ENCODE measurements around the gene GNLY. TPM values are rescaled to one million over a fixed set of nuclear protein-coding genes. Genes with fewer than 3 reads are reported as not detected.

GNLY gene
- not detected for total RNA-seq

- H3K4me1 ChIP-seq (ENCODE audit: control insufficient read depth in 3 of 3, insufficient read depth in 3 of 3, low read length in 3 of 3), result no peaks in the 10 kb centered on the region
- H3K9me3 ChIP-seq (ENCODE audit: control insufficient read depth in 3 of 3, low read length in 3 of 3), result no peaks in the 10 kb centered on the region
- H3K36me3 ChIP-seq (ENCODE audit: control insufficient read depth in 3 of 3, insufficient read depth in 3 of 3, low read length in 3 of 3), result no peaks in the 10 kb centered on the region
- no peak within 1 kb of the TSS for H3K27ac ChIP-seq (ENCODE audit: low read depth, low read length)
- H3K9ac ChIP-seq (ENCODE audit: low read depth in 1 of 3, low read length in 3 of 3), result no peak within 1 kb of the TSS
- H3K4me3 ChIP-seq (ENCODE audit: low read length in 3 of 3), result no peak within 1 kb of the TSS
- no peaks in the 10 kb centered on the region for H3K27me3 ChIP-seq (ENCODE audit: control insufficient read depth in 3 of 3, insufficient read depth in 3 of 3, low read length in 3 of 3)
Measured at GRCh38 chr2:85694052-85695025, at the start of gene GNLY. TSS of gene GNLY (plus strand) at chr2:85694358. CDS start at chr2:85694419, 61 bp downstream.

DNA sequence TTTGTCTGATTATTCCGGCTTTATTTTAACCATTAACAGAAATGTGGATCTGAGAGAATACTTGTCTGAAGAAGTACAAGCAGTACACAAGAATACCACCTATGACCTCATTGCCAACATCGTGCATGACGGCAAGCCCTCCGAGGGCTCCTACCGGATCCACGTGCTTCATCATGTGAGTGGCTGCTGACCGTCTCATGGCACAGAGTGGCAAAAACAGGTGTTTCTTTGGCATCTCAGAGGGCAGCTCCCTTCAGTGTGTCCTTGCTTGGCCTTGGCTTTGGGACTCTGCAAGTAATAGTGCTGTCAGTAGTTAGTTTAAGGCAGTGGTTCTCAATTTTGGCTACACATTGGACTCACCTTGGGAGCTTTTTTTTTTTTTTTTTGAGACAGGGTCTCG is 49.2 kb upstream of the GNLY start:
- Histone ChIP-seq H3K36me3 (ENCODE audit: control insufficient read depth in 3 of 3, insufficient read depth in 3 of 3, low read length in 3 of 3) (peaks cover 73 to 85% (median 78%) of the 10 kb centered on the region in 3 donors), H3K27me3 (ENCODE audit: control insufficient read depth in 3 of 3, insufficient read depth in 3 of 3, low read length in 3 of 3) (no peaks in the 10 kb centered on the region), H3K9ac (ENCODE audit: low read depth in 1 of 3, low read length in 3 of 3) (no peak overlapping the region), H3K4me1 (ENCODE audit: control insufficient read depth in 3 of 3, insufficient read depth in 3 of 3, low read length in 3 of 3) (peaks cover 0 to 9% (median 6%) of the 10 kb centered on the region in 3 donors), H3K9me3 (ENCODE audit: control insufficient read depth in 3 of 3, low read length in 3 of 3) (no peaks in the 10 kb centered on the region), H3K27ac (ENCODE audit: low read depth, low read length) (peak overlapping the region; percentile 50), H3K4me3 (ENCODE audit: low read length in 3 of 3) (no peak overlapping the region)

DNA sequence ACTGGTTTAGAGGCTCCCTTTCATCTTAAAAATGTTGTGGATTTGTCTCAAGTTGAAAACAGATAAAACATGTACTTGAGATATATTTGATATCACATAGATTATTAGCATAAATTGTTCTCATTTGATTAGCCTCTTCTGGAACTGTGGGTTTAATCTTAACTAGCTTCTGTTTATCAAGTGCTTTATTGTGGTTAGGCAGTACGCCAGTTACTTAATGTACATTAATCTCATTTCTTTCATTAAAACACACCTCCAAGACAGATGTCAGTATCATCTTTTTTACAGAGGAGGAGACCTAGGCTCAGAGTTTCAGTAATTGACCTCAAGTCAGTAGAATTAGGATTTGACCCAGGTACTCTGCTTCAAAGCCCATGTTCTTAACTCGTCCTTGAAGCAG is 48.0 kb upstream of the GNLY start:
- H3K9ac ChIP-seq (ENCODE audit: low read depth in 1 of 3, low read length in 3 of 3), result no peak overlapping the region
- no peak overlapping the region for H3K27ac ChIP-seq (ENCODE audit: low read depth, low read length)
- H3K27me3 ChIP-seq (ENCODE audit: control insufficient read depth in 3 of 3, insufficient read depth in 3 of 3, low read length in 3 of 3), result no peaks in the 10 kb centered on the region
- H3K4me1 ChIP-seq (ENCODE audit: control insufficient read depth in 3 of 3, insufficient read depth in 3 of 3, low read length in 3 of 3), result peaks cover 0 to 9% (median 6%) of the 10 kb centered on the region in 3 donors
- H3K9me3 ChIP-seq (ENCODE audit: control insufficient read depth in 3 of 3, low read length in 3 of 3), result no peaks in the 10 kb centered on the region
- peaks cover 71 to 84% (median 76%) of the 10 kb centered on the region in 3 donors for H3K36me3 ChIP-seq (ENCODE audit: control insufficient read depth in 3 of 3, insufficient read depth in 3 of 3, low read length in 3 of 3)
- H3K4me3 ChIP-seq (ENCODE audit: low read length in 3 of 3), result no peak overlapping the region

- Histone ChIP-seq H3K9me3 (ENCODE audit: control insufficient read depth in 3 of 3, low read length in 3 of 3) (no peaks in the 10 kb centered on the region), H3K4me3 (ENCODE audit: low read length in 3 of 3) (no peak overlapping the region), H3K9ac (ENCODE audit: low read depth in 1 of 3, low read length in 3 of 3) (no peak overlapping the region), H3K27me3 (ENCODE audit: control insufficient read depth in 3 of 3, insufficient read depth in 3 of 3, low read length in 3 of 3) (no peaks in the 10 kb centered on the region), H3K36me3 (ENCODE audit: control insufficient read depth in 3 of 3, insufficient read depth in 3 of 3, low read length in 3 of 3) (peaks cover 59 to 75% (median 69%) of the 10 kb centered on the region in 3 donors), H3K4me1 (ENCODE audit: control insufficient read depth in 3 of 3, insufficient read depth in 3 of 3, low read length in 3 of 3) (peaks cover 0 to 9% (median 6%) of the 10 kb centered on the region in 3 donors), H3K27ac (ENCODE audit: low read depth, low read length) (no peak overlapping the region)
Measured at GRCh38 chr2:85647823-85648526, 46.2 kb upstream of the GNLY start.

DNA sequence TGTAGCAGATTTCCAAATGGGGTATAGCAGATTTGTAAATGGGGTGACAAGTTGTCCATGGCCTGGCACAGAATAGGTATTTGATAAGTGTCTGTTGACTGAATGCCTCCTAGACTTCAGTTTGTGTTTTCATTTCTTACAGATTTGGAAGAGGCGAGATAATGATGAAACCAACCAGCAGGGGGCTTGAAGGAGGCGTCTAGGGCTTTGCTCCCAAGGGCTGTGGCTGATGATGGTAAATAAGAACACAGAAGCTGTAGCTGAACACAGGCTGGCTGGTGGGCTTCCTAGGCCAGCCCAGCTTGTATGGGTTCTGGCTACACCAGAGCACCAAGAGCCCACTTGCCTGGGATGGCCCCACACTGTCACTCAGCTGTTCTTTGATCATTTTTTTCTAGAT is 45.5 kb upstream of the GNLY start:
- Histone ChIP-seq H3K4me3 (ENCODE audit: low read length in 3 of 3) (no peak overlapping the region), H3K27me3 (ENCODE audit: control insufficient read depth in 3 of 3, insufficient read depth in 3 of 3, low read length in 3 of 3) (no peaks in the 10 kb centered on the region), H3K9ac (ENCODE audit: low read depth in 1 of 3, low read length in 3 of 3) (no peak overlapping the region), H3K36me3 (ENCODE audit: control insufficient read depth in 3 of 3, insufficient read depth in 3 of 3, low read length in 3 of 3) (peaks cover 55 to 69% (median 65%) of the 10 kb centered on the region in 3 donors), H3K9me3 (ENCODE audit: control insufficient read depth in 3 of 3, low read length in 3 of 3) (no peaks in the 10 kb centered on the region), H3K4me1 (ENCODE audit: control insufficient read depth in 3 of 3, insufficient read depth in 3 of 3, low read length in 3 of 3) (peaks cover 0 to 9% (median 6%) of the 10 kb centered on the region in 3 donors), H3K27ac (ENCODE audit: low read depth, low read length) (no peak overlapping the region)

GRCh38 chr2:85649201-85650190 is 44.7 kb upstream of the GNLY start:
- Histone ChIP-seq H3K9ac (ENCODE audit: low read depth in 1 of 3, low read length in 3 of 3) (no peak overlapping the region), H3K9me3 (ENCODE audit: control insufficient read depth in 3 of 3, low read length in 3 of 3) (no peaks in the 10 kb centered on the region), H3K27me3 (ENCODE audit: control insufficient read depth in 3 of 3, insufficient read depth in 3 of 3, low read length in 3 of 3) (no peaks in the 10 kb centered on the region), H3K4me3 (ENCODE audit: low read length in 3 of 3) (no peak overlapping the region), H3K36me3 (ENCODE audit: control insufficient read depth in 3 of 3, insufficient read depth in 3 of 3, low read length in 3 of 3) (peaks cover 54 to 65% (median 64%) of the 10 kb centered on the region in 3 donors), H3K4me1 (ENCODE audit: control insufficient read depth in 3 of 3, insufficient read depth in 3 of 3, low read length in 3 of 3) (peaks cover 0 to 9% (median 6%) of the 10 kb centered on the region in 3 donors), H3K27ac (ENCODE audit: low read depth, low read length) (no peak overlapping the region)

GRCh38 chr2:85650456-85650855 is 43.7 kb upstream of the GNLY start:
- Histone ChIP-seq H3K9ac (ENCODE audit: low read depth in 1 of 3, low read length in 3 of 3) (no peak overlapping the region), H3K27me3 (ENCODE audit: control insufficient read depth in 3 of 3, insufficient read depth in 3 of 3, low read length in 3 of 3) (no peaks in the 10 kb centered on the region), H3K36me3 (ENCODE audit: control insufficient read depth in 3 of 3, insufficient read depth in 3 of 3, low read length in 3 of 3) (peaks cover 48 to 59% (median 57%) of the 10 kb centered on the region in 3 donors), H3K9me3 (ENCODE audit: control insufficient read depth in 3 of 3, low read length in 3 of 3) (no peaks in the 10 kb centered on the region), H3K4me3 (ENCODE audit: low read length in 3 of 3) (no peak overlapping the region), H3K27ac (ENCODE audit: low read depth, low read length) (no peak overlapping the region), H3K4me1 (ENCODE audit: control insufficient read depth in 3 of 3, insufficient read depth in 3 of 3, low read length in 3 of 3) (no peaks in the 10 kb centered on the region)

DNA sequence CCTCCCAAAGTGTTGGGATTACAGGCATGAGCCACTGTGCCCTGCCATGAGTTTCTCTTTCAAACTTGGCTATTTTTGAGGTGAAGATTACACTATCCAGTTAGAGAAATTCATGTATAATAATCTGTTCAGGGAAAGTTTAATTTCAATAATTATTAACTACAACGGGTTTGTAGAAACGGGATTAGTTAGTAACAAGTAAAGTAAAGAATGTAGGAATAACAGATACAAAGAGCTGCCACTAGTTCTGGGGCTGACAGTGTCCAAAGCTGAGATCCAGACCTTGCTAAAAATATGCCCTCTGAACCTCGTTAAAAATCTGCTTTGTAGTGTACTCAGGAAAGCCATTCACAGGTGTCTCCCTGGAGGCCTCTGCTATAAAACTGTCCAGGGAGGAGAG is 43.1 kb upstream of the GNLY start:
- H3K27me3 ChIP-seq (ENCODE audit: control insufficient read depth in 3 of 3, insufficient read depth in 3 of 3, low read length in 3 of 3), result no peaks in the 10 kb centered on the region
- H3K36me3 ChIP-seq (ENCODE audit: control insufficient read depth in 3 of 3, insufficient read depth in 3 of 3, low read length in 3 of 3), result peaks cover 45 to 55% (median 51%) of the 10 kb centered on the region in 3 donors
- H3K4me1 ChIP-seq (ENCODE audit: control insufficient read depth in 3 of 3, insufficient read depth in 3 of 3, low read length in 3 of 3), result no peaks in the 10 kb centered on the region
- no peak overlapping the region for H3K9ac ChIP-seq (ENCODE audit: low read depth in 1 of 3, low read length in 3 of 3)
- H3K4me3 ChIP-seq (ENCODE audit: low read length in 3 of 3), result no peak overlapping the region
- H3K9me3 ChIP-seq (ENCODE audit: control insufficient read depth in 3 of 3, low read length in 3 of 3), result no peaks in the 10 kb centered on the region
- no peak overlapping the region for H3K27ac ChIP-seq (ENCODE audit: low read depth, low read length)

- H3K36me3 ChIP-seq (ENCODE audit: control insufficient read depth in 3 of 3, insufficient read depth in 3 of 3, low read length in 3 of 3), result peaks cover 41 to 50% (median 44%) of the 10 kb centered on the region in 3 donors
- no peak overlapping the region for H3K4me3 ChIP-seq (ENCODE audit: low read length in 3 of 3)
- H3K9me3 ChIP-seq (ENCODE audit: control insufficient read depth in 3 of 3, low read length in 3 of 3), result no peaks in the 10 kb centered on the region
- no peak overlapping the region for H3K27ac ChIP-seq (ENCODE audit: low read depth, low read length)
- H3K27me3 ChIP-seq (ENCODE audit: control insufficient read depth in 3 of 3, insufficient read depth in 3 of 3, low read length in 3 of 3), result no peaks in the 10 kb centered on the region
- no peaks in the 10 kb centered on the region for H3K4me1 ChIP-seq (ENCODE audit: control insufficient read depth in 3 of 3, insufficient read depth in 3 of 3, low read length in 3 of 3)
- no peak overlapping the region for H3K9ac ChIP-seq (ENCODE audit: low read depth in 1 of 3, low read length in 3 of 3)
Measured at GRCh38 chr2:85652056-85652455, 42.1 kb upstream of the GNLY start.
